IMR-90 (cell line): ENCODE measurements around the gene TINAG. TPM values are rescaled to one million over a fixed set of nuclear protein-coding genes. Genes with fewer than 3 reads are reported as not detected.

Experiments used
- ATAC-seq: fragments of 200-7000 bp; cut with Tn5 transposase; 2 replicates; pipeline ENCODE4 v1.9.1; 2020; ENCODE audit warnings: low read depth, mild to moderate bottlenecking, moderate library complexity
- BruUV-seq: library from RNA; stranded (reverse); fragments of 400-500 nt; replicated peaks from 2 replicates; lab custom pipeline; 2021; lab: Mats Ljungman, UMichigan
- CTCF ChIA-PET: fragments of 300-600 bp; formaldehyde crosslinking; extraction: SDS; loops from one replicate; lab custom pipeline; 2021; ENCODE audit warnings: antibody characterized with exemption; lab: Yijun Ruan, JAX
- POLR2A ChIA-PET: fragments of 300-600 bp; sonication (Branson Sonifier 250); formaldehyde crosslinking; loops from one replicate; lab custom pipeline; 2022; ENCODE audit warnings: antibody characterized with exemption; ENCODE audit not compliant: unreplicated experiment; lab: Charles Lee
- DNase-seq: peaks from one replicate; pipeline ENCODE4 v3.0.0; 2013
- H2AFZ ChIP-seq: replicated peaks from 2 replicates; pipeline ENCODE3; 2013; ENCODE audit warnings: low read length, mild to moderate bottlenecking; ENCODE audit not compliant: poor library complexity
- H2AK5ac ChIP-seq: 2 replicates; pipeline ENCODE4 v1.6.1; 2013; ENCODE audit warnings: low read depth, low read length, inconsistent platforms
- H2AK9ac ChIP-seq: replicated peaks from 2 replicates; pipeline ENCODE3; 2013; ENCODE audit warnings: mild to moderate bottlenecking, low read depth, low read length, moderate library complexity; ENCODE audit not compliant: poor library complexity
- H2BK120ac ChIP-seq: 2 replicates; pipeline ENCODE4 v1.6.1; 2013; ENCODE audit warnings: low read depth, low read length, inconsistent platforms
- H2BK15ac ChIP-seq: 3 replicates; pipeline ENCODE4 v1.6.1; 2013; ENCODE audit warnings: low read depth, low read length, inconsistent platforms
- H2BK20ac ChIP-seq: 2 replicates; pipeline ENCODE4 v1.6.1; 2013; ENCODE audit warnings: low read depth, mild to moderate bottlenecking, inconsistent platforms, low read length, moderate library complexity
- H2BK5ac ChIP-seq: 2 replicates; pipeline ENCODE4 v1.6.1; 2013; ENCODE audit warnings: mild to moderate bottlenecking, low read depth, low read length, inconsistent platforms; ENCODE audit not compliant: poor library complexity, severe bottlenecking
- H3K14ac ChIP-seq: replicated peaks from 2 replicates; pipeline ENCODE4 v1.6.1; 2013; ENCODE audit warnings: low read depth, low read length, inconsistent platforms
- H3K18ac ChIP-seq: 2 replicates; pipeline ENCODE4 v1.6.1; 2013; ENCODE audit warnings: low read depth, low read length, control low read depth
- H3K23ac ChIP-seq: 2 replicates; pipeline ENCODE4 v1.6.1; 2013; ENCODE audit warnings: low read depth, low read length, inconsistent platforms
- H3K27ac ChIP-seq: 2 replicates; pipeline ENCODE4 v1.5.1; 2013; ENCODE audit warnings: mild to moderate bottlenecking, control low read depth, low read length; ENCODE audit not compliant: insufficient read depth
- H3K27me3 ChIP-seq: 2 replicates; pipeline ENCODE4 v1.6.1; 2013; ENCODE audit warnings: low read length; ENCODE audit not compliant: control insufficient read depth, insufficient read depth
- H3K36me3 ChIP-seq: 2 replicates; pipeline ENCODE4 v1.6.1; 2013; ENCODE audit warnings: low read length, mixed read lengths; ENCODE audit not compliant: control insufficient read depth, insufficient read depth
- H3K4ac ChIP-seq: 2 replicates; pipeline ENCODE4 v1.6.1; 2013; ENCODE audit warnings: low read depth, low read length, inconsistent platforms
- H3K4me1 ChIP-seq: 2 replicates; pipeline ENCODE4 v1.6.1; 2013; ENCODE audit warnings: low read length, mixed read lengths; ENCODE audit not compliant: control insufficient read depth, insufficient read depth
- H3K4me2 ChIP-seq: 2 replicates; pipeline ENCODE4 v1.6.1; 2013; ENCODE audit warnings: low read depth, mild to moderate bottlenecking, control low read depth, low read length, moderate library complexity
- H3K4me3 ChIP-seq: 2 replicates; pipeline ENCODE4 v1.5.1; 2013; ENCODE audit warnings: low read depth, mild to moderate bottlenecking, control low read depth, low read length, moderate library complexity; ENCODE audit not compliant: insufficient read depth
- H3K56ac ChIP-seq: 2 replicates; pipeline ENCODE4 v1.6.1; 2013; ENCODE audit warnings: low read length, inconsistent platforms; ENCODE audit not compliant: insufficient read depth; ENCODE audit errors: extremely low read depth
- H3K79me1 ChIP-seq, 2 experiments: 2 replicates each; pipeline ENCODE4 v1.6.1; 2013; ENCODE audit warnings: low read length in 2 of 2, inconsistent platforms in 1 of 2, low read depth in 1 of 2
- H3K9ac ChIP-seq: 2 replicates; pipeline ENCODE4 v1.6.1; 2013; ENCODE audit warnings: low read depth, low read length, control low read depth
- H3K9me1 ChIP-seq: 2 replicates; pipeline ENCODE4 v1.6.1; 2013; ENCODE audit warnings: low read length, inconsistent platforms; ENCODE audit not compliant: insufficient read depth
- H3K9me3 ChIP-seq: 2 replicates; pipeline ENCODE4 v1.6.1; 2013; ENCODE audit warnings: low read length; ENCODE audit not compliant: control insufficient read depth, insufficient read depth
- H4K20me1 ChIP-seq: 2 replicates; pipeline ENCODE4 v1.6.1; 2013; ENCODE audit warnings: low read length, inconsistent platforms; ENCODE audit not compliant: insufficient read depth
- H4K5ac ChIP-seq: 2 replicates; pipeline ENCODE4 v1.6.1; 2013; ENCODE audit warnings: mild to moderate bottlenecking, low read depth, low read length, control low read depth
- H4K8ac ChIP-seq, 2 experiments: 2 replicates each; pipeline ENCODE4 v1.6.1; 2013; ENCODE audit warnings: low read depth in 2 of 2, low read length in 2 of 2, control low read depth in 1 of 2, inconsistent platforms in 1 of 2
- H4K91ac ChIP-seq: 2 replicates; pipeline ENCODE4 v1.6.1; 2013; ENCODE audit warnings: low read depth, low read length, inconsistent platforms; ENCODE audit not compliant: insufficient read depth
- BHLHE40 ChIP-seq: fragments of 150-350 bp; IDR thresholded peaks from 2 replicates; pipeline ENCODE4 v1.6.1; 2016; ENCODE audit warnings: mild to moderate bottlenecking, low read depth, low read length
- CEBPB ChIP-seq: IDR thresholded peaks from 2 replicates; pipeline ENCODE4 v1.6.1; 2012; ENCODE audit warnings: low read depth, low read length, improper control_type of control experiment
- CTCF ChIP-seq: conservative IDR thresholded peaks from 2 replicates; pipeline ENCODE4 v1.5.1; 2012; ENCODE audit warnings: mild to moderate bottlenecking, low read depth, low read length, improper control_type of control experiment
- ELK1 ChIP-seq: fragments of 150-350 bp; IDR thresholded peaks from 2 replicates; pipeline ENCODE4 v1.6.1; 2016; ENCODE audit warnings: low read depth, mild to moderate bottlenecking, low read length, moderate library complexity, borderline replicate concordance
- FOS ChIP-seq: fragments of 150-350 bp; IDR thresholded peaks from 2 replicates; pipeline ENCODE4 v1.6.1; 2016; ENCODE audit warnings: low read depth, low read length
- MAZ ChIP-seq: IDR thresholded peaks from 2 replicates; pipeline ENCODE4 v1.6.1; 2012; ENCODE audit warnings: low read depth, mild to moderate bottlenecking, low read length, improper control_type of control experiment, moderate library complexity, borderline replicate concordance
- MXI1 ChIP-seq: IDR thresholded peaks from 2 replicates; pipeline ENCODE4 v1.6.1; 2012; ENCODE audit warnings: low read depth, mild to moderate bottlenecking, low read length, moderate library complexity, borderline replicate concordance
- NFE2L2 ChIP-seq: fragments of 150-350 bp; IDR thresholded peaks from 2 replicates; pipeline ENCODE4 v1.6.1; 2016; ENCODE audit warnings: low read depth, mild to moderate bottlenecking, low read length
- POLR2A ChIP-seq: IDR thresholded peaks from 2 replicates; pipeline ENCODE4 v1.6.1; 2012; ENCODE audit warnings: mild to moderate bottlenecking, low read depth, low read length
- RAD21 ChIP-seq: IDR thresholded peaks from 2 replicates; pipeline ENCODE4 v1.6.1; 2012; ENCODE audit warnings: low read length, improper control_type of control experiment
- RCOR1 ChIP-seq: IDR thresholded peaks from 2 replicates; pipeline ENCODE4 v1.6.1; 2012; ENCODE audit warnings: mild to moderate bottlenecking, low read length, improper control_type of control experiment; ENCODE audit not compliant: insufficient replicate concordance
- SMC3 ChIP-seq: fragments of 150-350 bp; IDR thresholded peaks from 2 replicates; pipeline ENCODE4 v1.6.1; 2016; ENCODE audit warnings: low read depth, mild to moderate bottlenecking, antibody characterized with exemption, low read length, moderate library complexity
- USF2 ChIP-seq: fragments of 150-350 bp; IDR thresholded peaks from 2 replicates; pipeline ENCODE4 v1.6.1; 2017; ENCODE audit warnings: mild to moderate bottlenecking, antibody characterized with exemption, low read length, low read depth
- WGBS, 2 experiments: methylation state at CpG; one replicate each; pipeline versions ENCODE4 v1.1.5 to v1.1.7; 2013; ENCODE audit warnings: missing lambda C conversion rate in 2 of 2; ENCODE audit not compliant: insufficient read length in 1 of 2; ENCODE audit errors: extremely low coverage in 2 of 2; 5-methylcytosine and 5-hydroxymethylcytosine counted together
- dilution Hi-C: fragments of 300-500 bp; cut with HindIII; formaldehyde crosslinking; loops from one replicate; pipeline ENCODE4 v1.14.3; 2018; ENCODE audit warnings: low sequenced_read_pairs; ENCODE audit not compliant: unreplicated experiment
- in situ Hi-C: fragments of 300-500 bp; cut with MboI; formaldehyde crosslinking; loops from 3 replicates; pipeline ENCODE4 v1.14.3; 2019; ENCODE audit warnings: low sequenced_read_pairs, inconsistent platforms, mixed read lengths
- intact Hi-C: fragments of 100-400 bp; cut with micrococcal nuclease; formaldehyde crosslinking; loops from 2 replicates; pipeline ENCODE4 v1.10.0; 2022
- polyA plus RNA-seq, 3 experiments: library from polyadenylated mRNA; depleted of rRNA; stranded (reverse); fragments of >200 nt; gene quantifications; 2 replicates each; pipeline ENCODE4 v1.2.3, GENCODE V29; 2012; ENCODE audit warnings: low replicate concordance in 1 of 3
- total RNA-seq: library from RNA; depleted of rRNA; stranded (reverse); fragments of >200 nt; gene quantifications from 2 replicates; pipeline ENCODE4 v1.2.3, GENCODE V29; 2012

Gene TINAG
- total and polyA plus RNA-seq, 2 of the 4 experiments (the other 2 are of a cell fraction): not detected

GRCh38 chr6:54273214-54273820, 34.9 kb upstream of the TINAG start:
- CTCF ChIA-PET: interaction anchor here (1.7 kb wide), 1 partner anchor 287 kb away, joined by 5 read pairs; no protein-coding TSS in a partner anchor
- BruUV-seq: no TSS peak
- no peak for ATAC-seq

More at GRCh38 chr6:54273214-54273820, 34.9 kb upstream of the TINAG start:
- POLR2A ChIA-PET: no interaction called here
- Histone ChIP-seq H3K27me3 (no peaks in the 10 kb centered on the region), H3K9ac (no peak overlapping the region), H4K5ac (no peak overlapping the region), H2AFZ (no peak overlapping the region), H3K14ac (no peak overlapping the region), H3K23ac (no peak overlapping the region), H3K4me3 (no peak overlapping the region), H2BK120ac (no peak overlapping the region), H2BK15ac (no peak overlapping the region), H3K4ac (no peak overlapping the region), H2AK5ac (no peak overlapping the region), H3K27ac (no peak overlapping the region), H3K36me3 (no peaks in the 10 kb centered on the region), H3K9me3 (no peaks in the 10 kb centered on the region), H3K79me1 (no peaks in the 10 kb centered on the region), H3K4me1 (no peaks in the 10 kb centered on the region), H3K9me1 (no peaks in the 10 kb centered on the region), H3K18ac (no peak overlapping the region), H4K91ac (no peak overlapping the region), H2BK5ac (no peak overlapping the region), H2AK9ac (no peak overlapping the region), H3K4me2 (no peak overlapping the region), H3K56ac (no peak overlapping the region), H4K20me1 (no peaks in the 10 kb centered on the region), H2BK20ac (no peak overlapping the region), H4K8ac (no peak overlapping the region)
- intact Hi-C loops: no loop called here
- TF ChIP-seq NFE2L2: no peak
- no peak for TF ChIP-seq SMC3
- TF ChIP-seq MXI1: no peak
- no peak for TF ChIP-seq USF2
- TF ChIP-seq CEBPB: no peak
- TF ChIP-seq FOS: no peak
- TF ChIP-seq MAZ: no peak
- TF ChIP-seq ELK1: no peak
- TF ChIP-seq RAD21: no peak
- no peak for TF ChIP-seq CTCF
- TF ChIP-seq POLR2A: no peak
- TF ChIP-seq BHLHE40: no peak
- TF ChIP-seq RCOR1: no peak
- dilution Hi-C loops: no loop called here
- DNase-seq: no peak
- in situ Hi-C loops: loop anchor here (25.0 kb wide), 1 partner anchor 789 kb away; no protein-coding TSS in a partner anchor
- 100% methylated on average over 1 to 2 of the region's 6 CpGs for WGBS, 2 experiments
